K562 (cell line): Measurements from ENCODE around the gene ARHGAP22. TPM values are rescaled to one million over a fixed set of nuclear protein-coding genes. Genes with fewer than 3 reads are reported as not detected.

ENCODE experiments used
- ATAC-seq: fragments of 200-7000 bp; cut with Tn5 transposase; 3 replicates; pipeline ENCODE4 v1.9.1; 2020; ENCODE audit warnings: moderate library complexity
- BruUV-seq: library from RNA; stranded (reverse); fragments of 400-500 nt; replicated peaks from 2 replicates; lab custom pipeline; 2021; lab: Mats Ljungman, UMichigan
- CTCF ChIA-PET: fragments of 300-600 bp; formaldehyde crosslinking; extraction: SDS; loops from one replicate; lab custom pipeline; 2021; ENCODE audit warnings: low intra/inter-chr PET ratio; lab: Yijun Ruan, JAX
- POLR2A ChIA-PET: fragments of 300-600, 350-650 bp; sonication (Branson Sonifier 250); formaldehyde crosslinking; extraction: SDS; loops from one replicate; lab custom pipeline; 2021; ENCODE audit warnings: antibody characterized with exemption, inconsistent platforms; lab: Yijun Ruan, JAX
- DNase-seq, 4 experiments: peaks; one replicate each; pipeline versions ENCODE4 v3.0.0 to v3.0.0-alpha.2; 2011 to 2018; ENCODE audit warnings: low spot score in 3 of 4, mixed read lengths in 3 of 4; ENCODE audit errors: extremely low read depth in 1 of 4
- FAIRE-seq: peaks from 2 replicates; lab custom pipeline; 2011; peaks lifted over from hg19 to GRCh38; lab: Jason Lieb, UNC
- H2AFZ ChIP-seq: 2 replicates; pipeline ENCODE4 v1.6.0; 2011; ENCODE audit warnings: low read depth, low read length, control low read depth, inconsistent platforms
- H3K27ac ChIP-seq: fragments of 200-600 bp; 3 replicates; pipeline ENCODE4 v1.8.0; 2011; ENCODE audit warnings: low read depth, mild to moderate bottlenecking, control low read depth, inconsistent platforms, low read length, moderate library complexity, mixed read lengths; ENCODE audit errors: extremely low read depth
- H3K27me3 ChIP-seq, 2 experiments: fragments of 300-600 bp in 1 of 2; 2 replicates in 1 of 2; 3 replicates in 1 of 2; pipeline versions ENCODE4 v1.6.0 to v1.8.0; 2011; ENCODE audit warnings: inconsistent platforms in 2 of 2, low read length in 2 of 2, mild to moderate bottlenecking in 1 of 2, mixed read lengths in 1 of 2, moderate library complexity in 1 of 2; ENCODE audit not compliant: control insufficient read depth in 2 of 2, insufficient read depth in 2 of 2
- H3K36me3 ChIP-seq: fragments of 300-600 bp; 3 replicates; pipeline ENCODE4 v1.8.0; 2011; ENCODE audit warnings: mild to moderate bottlenecking, low read length, inconsistent platforms; ENCODE audit not compliant: control insufficient read depth, insufficient read depth
- H3K4me1 ChIP-seq, 2 experiments: fragments of 200-600 bp in 1 of 2; replicated peaks in 1 of 2; 2 replicates in 1 of 2; 3 replicates in 1 of 2; pipeline versions ENCODE4 v1.5.1 to v1.8.0; 2011; ENCODE audit warnings: inconsistent platforms in 2 of 2, low read length in 2 of 2, mild to moderate bottlenecking in 1 of 2, mixed read lengths in 1 of 2, moderate library complexity in 1 of 2; ENCODE audit not compliant: control insufficient read depth in 2 of 2, insufficient read depth in 2 of 2
- H3K4me2 ChIP-seq: 2 replicates; pipeline ENCODE4 v1.6.1; 2011; ENCODE audit warnings: low read length, control low read depth, inconsistent platforms, mixed read lengths; ENCODE audit not compliant: insufficient read depth
- H3K4me3 ChIP-seq: fragments of 200-600 bp; sonication (generic), shearing (Covaris generic); 2 replicates; pipeline ENCODE4 v1.5.1; 2016; ENCODE audit warnings: control low read depth, inconsistent platforms
- H3K79me2 ChIP-seq: fragments of 200-600 bp; 3 replicates; pipeline ENCODE4 v1.8.0; 2011; ENCODE audit warnings: low read length, inconsistent platforms; ENCODE audit not compliant: control insufficient read depth, insufficient read depth
- H3K9ac ChIP-seq, 2 experiments: 2 replicates each; pipeline versions ENCODE4 v1.6.0 to v1.6.1; 2011; ENCODE audit warnings: low read depth in 2 of 2, low read length in 2 of 2, control low read depth in 1 of 2, inconsistent platforms in 1 of 2, mild to moderate bottlenecking in 1 of 2, mixed read lengths in 1 of 2; ENCODE audit not compliant: insufficient read depth in 1 of 2
- H3K9me1 ChIP-seq: one replicate; pipeline ENCODE4 v1.6.0; 2011; ENCODE audit warnings: inconsistent platforms, mild to moderate bottlenecking, low read length, moderate library complexity; ENCODE audit not compliant: control insufficient read depth, insufficient read depth
- H3K9me3 ChIP-seq: replicated peaks from 2 replicates; pipeline ENCODE4 v1.5.1; 2011; ENCODE audit warnings: low read depth, low read length, inconsistent platforms; ENCODE audit not compliant: control insufficient read depth, insufficient read depth
- H4K20me1 ChIP-seq: replicated peaks from 2 replicates; pipeline ENCODE4 v1.6.1; 2011; ENCODE audit warnings: low read length, inconsistent platforms, mixed read lengths; ENCODE audit not compliant: control insufficient read depth, insufficient read depth
- ETV6 ChIP-seq, 3 experiments: fragments of 150-350 bp in 1 of 3; sonication (generic) in 1 of 3; formaldehyde crosslinking in 1 of 3; IDR thresholded peaks; 2 replicates each; pipeline versions ENCODE4 v1.6.1 to v1.8.0; 2014 to 2022; ENCODE audit warnings: borderline replicate concordance in 2 of 3, low read depth in 2 of 3, antibody characterized with exemption in 1 of 3, low read length in 1 of 3, mild to moderate bottlenecking in 1 of 3, missing genetic modification reagents in 1 of 3
- TRIM24 ChIP-seq, 2 experiments: fragments of 450-650 bp; IDR thresholded peaks; 2 replicates each; pipeline ENCODE4 v1.6.1; 2016
- WGBS: fragments of 100-300 bp; shearing (Covaris generic); methylation state at CpG from one replicate; pipeline ENCODE4 v1.1.6; 2016; ENCODE audit warnings: low coverage, mixed read lengths; ENCODE audit not compliant: insufficient coverage; ENCODE audit errors: missing lambda C conversion rate; 5-methylcytosine and 5-hydroxymethylcytosine counted together
- in situ Hi-C: fragments of 300-500 bp; cut with MboI; formaldehyde crosslinking; loops from 4 replicates; pipeline ENCODE4 v1.15.0; 2018; ENCODE audit warnings: inconsistent platforms, mixed read lengths
- intact Hi-C: fragments of 100-400 bp; cut with micrococcal nuclease; formaldehyde crosslinking; loops from 2 replicates; pipeline ENCODE4 v1.14.2; 2022
- polyA plus RNA-seq, 8 experiments: library from polyadenylated mRNA; depleted of rRNA in 4 of 8; stranded (reverse) in 5 of 8; unstranded in 3 of 8; fragments of >200 nt; fragmentation: Nextera tagmentation in 2 of 8; fragmentation: Illumina TruSeq in 1 of 8; extraction: Ambion mirVana in 2 of 8; extraction: Trizol in 1 of 8; gene quantifications; 2 replicates each; pipeline versions ENCODE4 v1.2.1 to v1.2.3, GENCODE V29; 2011 to 2014; ENCODE audit warnings: inconsistent platforms in 1 of 8, missing spikeins in 1 of 8
- total RNA-seq, 7 experiments: library from RNA; depleted of rRNA in 6 of 7; stranded (reverse); fragments of >200 nt in 6 of 7; fragmentation: Illumina TruSeq in 2 of 7; extraction: Trizol in 2 of 7; gene quantifications; 2 replicates each; pipeline versions ENCODE4 v1.2.1 to v1.2.3, GENCODE V29; 2011 to 2021; ENCODE audit warnings: low replicate concordance in 1 of 7
- TF ChIP-seq, protein P1 (sequence below): fragments of 250-450 bp; sonication (Bioruptor Pico); IDR thresholded peaks from 2 replicates; pipeline ENCODE4 v1.5.1; 2021; ENCODE audit warnings: mild to moderate bottlenecking

Gene ARHGAP22
- total and polyA plus RNA-seq, 9 of the 15 experiments (the other 6 are each of a cell fraction or from before 2014, with no cell fraction given) = 1.3 to 28.1 (median 12.7) TPM

DNA sequence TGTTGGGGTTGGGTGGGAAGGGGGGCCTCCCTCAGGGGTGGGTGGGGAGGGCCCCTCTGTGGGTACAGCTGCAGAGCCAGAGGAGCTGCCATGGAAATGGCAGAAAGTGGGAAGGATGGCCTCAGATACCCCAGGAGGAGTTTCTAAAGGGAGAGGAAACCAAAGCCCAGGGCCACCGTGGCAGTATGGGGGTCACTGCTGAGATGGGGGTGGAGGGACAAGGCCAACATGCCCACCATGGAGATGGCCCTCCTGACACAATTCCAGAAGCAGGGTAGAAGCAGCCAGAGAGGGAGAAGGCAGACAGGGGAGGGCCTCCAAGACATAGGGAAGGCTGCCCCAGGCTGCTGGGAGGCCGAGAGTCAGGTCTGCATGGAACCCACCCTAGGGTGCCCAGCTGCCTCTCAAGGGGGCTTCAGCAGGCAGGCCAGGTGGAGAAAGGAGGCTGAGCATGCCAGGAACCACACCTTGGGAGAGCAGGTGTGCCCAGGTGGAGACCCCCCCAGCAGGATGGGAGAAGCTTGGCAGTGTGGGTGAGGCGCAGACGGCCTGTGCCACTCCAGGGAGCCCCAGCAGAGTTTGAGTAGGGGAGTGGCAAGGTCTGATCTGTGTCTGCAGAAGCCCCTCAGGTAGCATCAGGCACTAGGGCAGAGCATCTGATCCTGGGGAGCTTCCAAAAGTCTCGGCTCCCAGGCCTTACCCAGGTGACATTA, 146.8 kb downstream of the ARHGAP22 start:
- Histone ChIP-seq H3K9ac (peak overlapping the region in 1 of 2 experiments; percentile 39; a peak in 2 of 4 replicates), H3K4me2 (no peak overlapping the region), H3K4me3 (no peak overlapping the region), H3K4me1 (peaks cover 72 to 82% of the 10 kb centered on the region in 2 experiments), H3K79me2 (peaks cover 29% of the 10 kb centered on the region), H3K36me3 (peaks cover 39% of the 10 kb centered on the region), H3K9me3 (no peaks in the 10 kb centered on the region), H3K27ac (no peak overlapping the region), H3K9me1 (no peaks in the 10 kb centered on the region), H2AFZ (no peak overlapping the region)
- no TSS peak for BruUV-seq
- in situ Hi-C loops = no loop called here
- WGBS = 73% methylated on average over 4 of the region's 5 CpGs
- FAIRE-seq = no peak
- CTCF ChIA-PET = interaction anchor here (0.6 kb wide), 2 partner anchors 12 to 1885 kb away, joined by 3 read pairs; no protein-coding TSS in a partner anchor
- POLR2A ChIA-PET = interaction anchor here (0.7 to 1.6 kb wide), 2 partner anchors 10 to 269 kb away, joined by 3 to 4 read pairs; no protein-coding TSS in a partner anchor
- ATAC-seq = no peak
- no peak for TF ChIP-seq ETV6 (IDR thresholded peaks at IDR 0.05; ENCODE audit: borderline replicate concordance in 1 of 2, low read depth in 2 of 2, low read length in 1 of 2)
- TF ChIP-seq ETV6 (CRISPR knock-in tag; IDR thresholded peaks at IDR 0.05; ENCODE audit: borderline replicate concordance) = no peak
- TF ChIP-seq, protein P1, sequence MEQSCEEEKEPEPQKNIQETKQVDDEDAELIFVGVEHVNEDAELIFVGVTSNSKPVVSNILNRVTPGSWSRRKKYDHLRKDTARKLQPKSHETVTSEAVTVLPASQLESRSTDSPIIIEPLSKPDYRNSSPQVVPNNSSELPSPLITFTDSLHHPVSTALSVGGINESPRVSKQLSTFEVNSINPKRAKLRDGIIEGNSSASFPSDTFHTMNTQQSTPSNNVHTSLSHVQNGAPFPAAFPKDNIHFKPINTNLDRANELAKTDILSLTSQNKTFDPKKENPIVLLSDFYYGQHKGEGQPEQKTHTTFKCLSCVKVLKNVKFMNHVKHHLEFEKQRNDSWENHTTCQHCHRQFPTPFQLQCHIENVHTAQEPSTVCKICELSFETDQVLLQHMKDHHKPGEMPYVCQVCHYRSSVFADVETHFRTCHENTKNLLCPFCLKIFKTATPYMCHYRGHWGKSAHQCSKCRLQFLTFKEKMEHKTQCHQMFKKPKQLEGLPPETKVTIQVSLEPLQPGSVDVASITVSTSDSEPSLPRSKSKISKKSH (CRISPR knock-in tag) = no peak
- TF ChIP-seq TRIM24 (IDR thresholded peaks at IDR 0.05) = no peak
- TF ChIP-seq, all 486 proteins: peak for 0
- Histone ChIP-seq H4K20me1 (no peaks in the 10 kb centered on the region), H3K27me3 (no peaks in the 10 kb centered on the region)
- intact Hi-C loops = loop anchor here (2.0 kb wide), 1 partner anchor 13 kb away; no protein-coding TSS in a partner anchor
- no peak for DNase-seq
